ENCODE results near the gene SLC6A16. TPM values are rescaled to one million over a fixed set of nuclear protein-coding genes. Genes with fewer than 3 reads are reported as not detected.
"Not testable (repeated sequence)": the region's sequence is repeated elsewhere in the genome, so short reads cannot be mapped to it uniquely, and the experiment has no call there.

Gene SLC6A16
- total RNA-seq, 1 donor = 0.09 TPM

- H3K4me3 ChIP-seq (ENCODE audit: low read depth, low read length) = no peak overlapping the region
- TF ChIP-seq, protein P1, sequence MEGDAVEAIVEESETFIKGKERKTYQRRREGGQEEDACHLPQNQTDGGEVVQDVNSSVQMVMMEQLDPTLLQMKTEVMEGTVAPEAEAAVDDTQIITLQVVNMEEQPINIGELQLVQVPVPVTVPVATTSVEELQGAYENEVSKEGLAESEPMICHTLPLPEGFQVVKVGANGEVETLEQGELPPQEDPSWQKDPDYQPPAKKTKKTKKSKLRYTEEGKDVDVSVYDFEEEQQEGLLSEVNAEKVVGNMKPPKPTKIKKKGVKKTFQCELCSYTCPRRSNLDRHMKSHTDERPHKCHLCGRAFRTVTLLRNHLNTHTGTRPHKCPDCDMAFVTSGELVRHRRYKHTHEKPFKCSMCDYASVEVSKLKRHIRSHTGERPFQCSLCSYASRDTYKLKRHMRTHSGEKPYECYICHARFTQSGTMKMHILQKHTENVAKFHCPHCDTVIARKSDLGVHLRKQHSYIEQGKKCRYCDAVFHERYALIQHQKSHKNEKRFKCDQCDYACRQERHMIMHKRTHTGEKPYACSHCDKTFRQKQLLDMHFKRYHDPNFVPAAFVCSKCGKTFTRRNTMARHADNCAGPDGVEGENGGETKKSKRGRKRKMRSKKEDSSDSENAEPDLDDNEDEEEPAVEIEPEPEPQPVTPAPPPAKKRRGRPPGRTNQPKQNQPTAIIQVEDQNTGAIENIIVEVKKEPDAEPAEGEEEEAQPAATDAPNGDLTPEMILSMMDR (IDR thresholded peaks at IDR 0.05; ENCODE audit: insufficient read depth, low read length) = no peak
- DNase-seq (ENCODE audit: low read depth) = no peak
Observed at GRCh38 chr19:49294401-49294800, 30.6 kb downstream of the SLC6A16 start.

- TF ChIP-seq, protein P1 (IDR thresholded peaks at IDR 0.05; ENCODE audit: insufficient read depth, low read length) = no peak
- DNase-seq (ENCODE audit: low read depth) = no peak
- H3K4me3 ChIP-seq (ENCODE audit: low read depth, low read length) = no peak overlapping the region
Observed at GRCh38 chr19:49290517-49290916, 34.5 kb downstream of the SLC6A16 start.

GRCh38 chr19:49289286-49289685 lies 35.7 kb downstream of the SLC6A16 start:
- not testable (repeated sequence) for DNase-seq (ENCODE audit: low read depth)

DNA sequence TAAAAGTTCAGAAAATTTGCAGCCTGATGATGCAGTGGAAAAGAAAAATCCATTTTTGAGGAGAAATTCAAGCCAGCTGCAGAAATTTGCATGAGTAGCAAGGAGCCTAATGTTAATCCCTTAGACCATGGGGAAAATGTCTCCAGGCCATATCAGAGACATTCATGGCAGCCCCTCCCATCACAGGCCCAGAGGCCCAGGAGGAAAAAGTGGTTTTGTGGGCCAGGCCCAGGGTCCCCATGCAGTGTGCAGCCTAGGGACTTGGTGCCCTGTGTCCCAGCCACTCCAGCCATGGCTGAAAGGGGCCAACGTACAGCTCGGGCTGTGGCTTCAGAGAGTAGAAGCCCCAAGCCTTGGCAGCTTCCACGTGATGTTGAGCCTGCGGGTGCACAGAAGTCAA lies 36.8 kb downstream of the SLC6A16 start:
- H3K4me3 ChIP-seq (ENCODE audit: low read depth, low read length); DNase-seq (ENCODE audit: low read depth): not testable (repeated sequence)

More at GRCh38 chr19:49289286-49289685, 35.7 kb downstream of the SLC6A16 start:
- H3K4me3 ChIP-seq (ENCODE audit: low read depth, low read length) = not testable (repeated sequence)

DNA sequence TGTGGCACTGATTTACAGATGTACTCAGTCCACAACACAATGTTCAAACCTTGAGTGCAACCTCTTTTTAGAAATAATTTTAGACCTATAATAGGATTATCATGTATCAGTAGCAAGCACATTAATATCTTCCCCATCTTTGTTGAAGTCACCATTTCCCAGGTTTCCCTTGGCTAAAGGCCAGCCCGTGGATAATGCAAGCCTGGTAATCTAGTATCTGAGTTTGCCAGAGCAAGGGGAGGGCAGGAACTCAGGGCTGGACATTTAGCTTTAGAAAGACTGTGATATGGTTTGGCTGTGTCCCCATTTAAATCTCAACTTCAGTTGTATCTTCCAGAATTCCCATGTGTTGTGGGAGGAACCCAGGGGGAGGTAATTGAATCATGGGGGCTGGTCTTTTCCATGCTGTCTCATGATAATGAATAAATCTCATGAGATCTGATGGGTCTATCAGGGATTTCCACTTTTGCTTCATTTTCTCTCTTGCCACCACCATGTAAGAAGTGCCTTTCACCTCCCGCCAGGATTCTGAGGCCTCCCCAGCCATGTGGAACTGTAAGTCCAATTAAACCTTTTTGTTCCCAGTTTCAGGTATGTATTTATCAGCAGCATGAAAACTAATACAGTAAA lies 37.7 kb downstream of the SLC6A16 start:
- no peak overlapping the region for H3K4me3 ChIP-seq (ENCODE audit: low read depth, low read length)
- TF ChIP-seq, protein P1 (IDR thresholded peaks at IDR 0.05; ENCODE audit: insufficient read depth, low read length) = no peak
- DNase-seq (ENCODE audit: low read depth) = peak; percentile 21

DNA sequence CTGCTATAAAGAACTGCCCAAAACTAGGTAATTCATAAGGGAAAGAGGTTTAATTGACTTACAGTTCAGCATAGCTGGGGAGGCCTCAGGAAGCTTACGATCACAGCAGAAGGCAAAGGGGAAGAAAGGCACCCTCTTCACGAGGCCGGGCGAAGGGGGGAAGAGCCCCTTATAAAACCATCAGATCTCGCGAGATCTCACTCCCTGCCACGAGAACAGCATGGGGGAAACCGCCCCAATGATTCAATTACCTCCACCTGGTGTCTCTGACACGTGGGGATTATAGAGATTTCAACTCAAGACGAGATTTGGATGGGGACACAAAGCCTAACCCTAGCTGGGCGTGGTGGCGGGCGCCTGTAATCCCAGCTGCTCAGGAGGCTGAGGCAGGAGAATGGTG lies 42.8 kb downstream of the SLC6A16 start:
- TF ChIP-seq, protein P1 (IDR thresholded peaks at IDR 0.05; ENCODE audit: insufficient read depth, low read length) = no peak
- no peak overlapping the region for H3K4me3 ChIP-seq (ENCODE audit: low read depth, low read length)
- no peak for DNase-seq (ENCODE audit: low read depth)

DNA sequence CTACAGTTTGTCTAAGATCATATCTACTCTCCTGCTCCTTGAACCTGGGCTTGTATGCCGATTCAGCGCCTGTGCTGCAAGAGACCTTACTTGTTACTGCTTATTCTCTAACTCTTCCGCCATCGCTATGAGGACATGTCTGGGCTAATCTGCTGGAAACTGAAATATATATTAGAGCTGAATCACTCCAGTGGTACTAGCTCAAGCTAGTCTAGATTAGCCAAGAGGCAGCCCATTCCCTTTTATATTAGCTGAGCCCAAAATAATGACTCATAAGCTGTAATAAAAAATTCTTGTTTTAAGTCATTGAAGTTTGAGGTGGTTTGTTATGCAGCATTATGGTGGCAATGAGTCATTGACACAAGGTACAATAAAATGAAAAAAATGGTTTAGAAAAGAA lies 52.8 kb downstream of the SLC6A16 start:
- no peak overlapping the region for H3K4me3 ChIP-seq (ENCODE audit: low read depth, low read length)
- TF ChIP-seq, protein P1 (IDR thresholded peaks at IDR 0.05; ENCODE audit: insufficient read depth, low read length) = no peak
- peak; percentile 52 for DNase-seq (ENCODE audit: low read depth)

DNA sequence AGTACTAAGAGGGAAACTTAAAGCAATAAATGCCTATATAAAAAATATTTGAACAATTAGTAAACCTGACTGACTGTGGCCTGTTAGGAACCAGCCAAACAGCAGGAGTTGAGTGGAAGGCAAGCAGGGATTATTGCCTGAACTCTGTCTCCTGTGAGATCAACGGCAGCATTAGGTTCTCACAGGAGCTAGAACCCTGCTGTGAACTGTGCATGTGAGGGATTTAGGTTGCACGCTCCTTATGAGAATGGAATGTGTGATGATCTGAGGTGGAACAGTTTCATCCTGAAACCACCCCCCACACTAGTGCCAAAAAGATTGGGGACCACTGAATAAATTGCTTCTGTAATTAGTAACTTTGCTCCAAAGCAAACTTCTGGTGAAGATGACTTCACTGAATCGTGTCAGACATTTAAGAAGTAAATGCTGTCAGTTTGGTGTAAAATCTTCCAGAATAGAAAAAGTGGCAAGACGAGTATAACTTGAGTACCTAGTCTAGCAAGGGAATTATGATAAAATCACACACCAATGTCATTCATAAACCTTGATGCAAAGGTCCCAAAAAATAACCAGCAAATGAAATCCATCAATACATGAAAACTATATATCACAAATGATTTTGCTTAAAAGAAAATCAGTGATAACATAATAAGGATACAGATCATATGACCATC lies 53.8 kb downstream of the SLC6A16 start:
- H3K4me3 ChIP-seq (ENCODE audit: low read depth, low read length) = no peak overlapping the region
- no peak for DNase-seq (ENCODE audit: low read depth)
- TF ChIP-seq, protein P1 (IDR thresholded peaks at IDR 0.05; ENCODE audit: insufficient read depth, low read length) = no peak
